ENCODE data around the gene C8A.

DNA sequence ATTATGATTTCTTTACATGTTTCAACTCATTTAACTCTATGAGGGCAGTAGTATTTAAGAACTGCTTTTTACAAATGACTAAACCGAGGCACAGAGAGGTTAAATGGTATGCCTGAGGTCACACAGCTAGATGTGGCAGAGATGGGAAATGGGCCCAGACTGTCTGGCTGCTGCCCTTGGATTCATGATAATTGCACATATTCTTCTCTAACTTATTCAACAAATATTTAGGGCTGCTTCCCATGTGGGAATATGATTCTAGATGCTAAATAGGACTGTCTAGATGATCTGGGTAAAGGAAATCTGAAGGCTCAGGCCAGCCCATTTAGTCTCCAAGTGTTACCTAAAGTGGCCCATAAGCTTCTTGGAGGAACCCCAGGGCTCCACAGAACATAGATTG lies 26.2 kb downstream of the C8A start:
- TF ChIP-seq CTCF (IDR thresholded peaks at IDR 0.05) (no peak), EP300 (IDR thresholded peaks at IDR 0.05) (no peak)
